ENCODE data around the gene CELA2B. TPM values are rescaled to one million over a fixed set of nuclear protein-coding genes. Genes with fewer than 3 reads are reported as not detected.

Gene CELA2B
- total and polyA plus RNA-seq, 2 of the 8 experiments (the other 6 are each of a cell fraction or from before 2014, with no cell fraction given): not detected

DNA sequence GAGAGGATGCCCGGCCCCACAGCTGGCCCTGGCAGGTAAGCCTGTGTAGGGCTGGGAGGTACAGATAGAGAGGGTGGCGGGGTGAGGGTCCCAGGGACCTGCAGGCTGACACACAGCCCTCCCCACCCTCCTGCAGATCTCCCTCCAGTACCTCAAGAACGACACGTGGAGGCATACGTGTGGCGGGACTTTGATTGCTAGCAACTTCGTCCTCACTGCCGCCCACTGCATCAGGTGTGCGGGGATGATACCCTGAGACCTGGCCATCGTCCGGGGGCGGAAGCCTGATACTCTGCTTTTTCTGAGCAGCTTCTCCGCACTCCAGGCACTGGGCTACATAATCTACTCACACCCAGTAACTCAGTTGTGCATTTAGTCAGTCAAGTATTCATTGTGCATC, 35.5 kb upstream of the CELA2B start:
- DNase-seq (ENCODE audit: low read depth in 1 of 2, low spot score in 2 of 2) (no peak), FAIRE-seq (no peak)
- H2AK5ac ChIP-seq (ENCODE audit: low read depth, low read length): no peak overlapping the region
- no peak overlapping the region for H4K91ac ChIP-seq (replicated peaks; ENCODE audit: insufficient read length, low read length)
- no peaks in the 10 kb centered on the region for H3K27me3 ChIP-seq (replicated peaks in 1 of 4; ENCODE audit: control insufficient read depth in 3 of 4, extremely low read depth in 1 of 4, insufficient read depth in 3 of 4, low read length in 3 of 4)
- H3K36me3 ChIP-seq (ENCODE audit: control insufficient read depth in 2 of 4, insufficient read depth in 4 of 4, low read length in 3 of 4): no peaks in the 10 kb centered on the region
- H2BK15ac ChIP-seq (ENCODE audit: low read length): no peak overlapping the region
- H3K23ac ChIP-seq (ENCODE audit: insufficient read length): no peak overlapping the region
- H3K18ac ChIP-seq (ENCODE audit: extremely low read depth, low read length): no peak overlapping the region
- no peak overlapping the region for H2AFZ ChIP-seq (ENCODE audit: low read length)
- H3K27ac ChIP-seq (ENCODE audit: low read depth, low read length): no peak overlapping the region
- H3K79me1 ChIP-seq (ENCODE audit: low read depth, low read length): no peaks in the 10 kb centered on the region
- no peak overlapping the region for H4K8ac ChIP-seq (ENCODE audit: extremely low read depth, insufficient read depth, low read length)
- no peak overlapping the region for H2BK20ac ChIP-seq (ENCODE audit: low read length)
- no peak overlapping the region for H2BK12ac ChIP-seq (ENCODE audit: low read depth, low read length)
- no peak overlapping the region for H4K5ac ChIP-seq (ENCODE audit: insufficient read length, low read depth, low read length)
- H2BK5ac ChIP-seq (ENCODE audit: low read depth, low read length): no peak overlapping the region
- H2BK120ac ChIP-seq (replicated peaks; ENCODE audit: low read depth, low read length): no peak overlapping the region
- H3K4me2 ChIP-seq (ENCODE audit: insufficient read depth in 1 of 2, low read depth in 2 of 2, low read length in 2 of 2): no peak overlapping the region
- CTCF ChIA-PET (ENCODE audit: partially characterized antibody): interaction anchor here (1.0 to 2.0 kb wide), 3 partner anchors 9 to 117 kb away, joined by 3 to 12 read pairs (median 3); no protein-coding TSS in a partner anchor
- no peak overlapping the region for H3K14ac ChIP-seq (ENCODE audit: insufficient read length)
- H3K4ac ChIP-seq (replicated peaks; ENCODE audit: insufficient read length, low read depth, low read length): no peak overlapping the region
- H3K9me3 ChIP-seq (ENCODE audit: insufficient read depth in 2 of 2, low read depth in 1 of 2, low read length in 1 of 2): no peaks in the 10 kb centered on the region
- no peak overlapping the region for H3K4me3 ChIP-seq (ENCODE audit: extremely low read depth in 1 of 4, insufficient read depth in 2 of 4, low read depth in 3 of 4, low read length in 4 of 4)
- H3K79me2 ChIP-seq (ENCODE audit: control insufficient read depth in 1 of 2, insufficient read depth in 2 of 2, low read length in 2 of 2): no peaks in the 10 kb centered on the region
- H3K9ac ChIP-seq (replicated peaks in 1 of 4; ENCODE audit: extremely low read depth in 1 of 4, low read depth in 3 of 4, low read length in 3 of 4): no peak overlapping the region
- WGBS, 2 experiments (ENCODE audit: extremely low coverage in 1 of 2, insufficient coverage in 1 of 2, insufficient read length in 1 of 2, insufficient replicate concordance in 2 of 2, low coverage in 1 of 2, low lambda C conversion rate in 2 of 2, missing lambda C conversion rate in 1 of 2): 94% methylated on average over 11 of the region's 13 CpGs; no CpG with 5 or more reads in 1 of the 2 experiments
- H3K56ac ChIP-seq (replicated peaks; ENCODE audit: insufficient read length, low read depth, low read length): no peak overlapping the region
- no peaks in the 10 kb centered on the region for H4K20me1 ChIP-seq (replicated peaks in 1 of 2; ENCODE audit: control insufficient read depth in 1 of 2, insufficient read depth in 2 of 2, low read length in 2 of 2)
- POLR2A ChIA-PET (ENCODE audit: partially characterized antibody): no interaction called here
- no peaks in the 10 kb centered on the region; the same call in 1 of the 2 replicates for H3K23me2 ChIP-seq (ENCODE audit: low read depth, low read length)
- no peaks in the 10 kb centered on the region; a peak in 1 of 7 replicates for H3K4me1 ChIP-seq (replicated peaks in 1 of 4; ENCODE audit: control insufficient read depth in 3 of 4, insufficient read depth in 4 of 4, low read length in 3 of 4)

Measured in H1 (cell line).